HG02798 (cell line): ENCODE measurements around the gene ECI1.

Experiments used
- ATAC-seq: cut with Tn5 transposase; IDR thresholded peaks from one replicate; pipeline ENCODE4 v1.9.1; 2021; ENCODE audit warnings: mild to moderate bottlenecking; ENCODE audit not compliant: unreplicated experiment, poor library complexity

The ECI1 gene

DNA sequence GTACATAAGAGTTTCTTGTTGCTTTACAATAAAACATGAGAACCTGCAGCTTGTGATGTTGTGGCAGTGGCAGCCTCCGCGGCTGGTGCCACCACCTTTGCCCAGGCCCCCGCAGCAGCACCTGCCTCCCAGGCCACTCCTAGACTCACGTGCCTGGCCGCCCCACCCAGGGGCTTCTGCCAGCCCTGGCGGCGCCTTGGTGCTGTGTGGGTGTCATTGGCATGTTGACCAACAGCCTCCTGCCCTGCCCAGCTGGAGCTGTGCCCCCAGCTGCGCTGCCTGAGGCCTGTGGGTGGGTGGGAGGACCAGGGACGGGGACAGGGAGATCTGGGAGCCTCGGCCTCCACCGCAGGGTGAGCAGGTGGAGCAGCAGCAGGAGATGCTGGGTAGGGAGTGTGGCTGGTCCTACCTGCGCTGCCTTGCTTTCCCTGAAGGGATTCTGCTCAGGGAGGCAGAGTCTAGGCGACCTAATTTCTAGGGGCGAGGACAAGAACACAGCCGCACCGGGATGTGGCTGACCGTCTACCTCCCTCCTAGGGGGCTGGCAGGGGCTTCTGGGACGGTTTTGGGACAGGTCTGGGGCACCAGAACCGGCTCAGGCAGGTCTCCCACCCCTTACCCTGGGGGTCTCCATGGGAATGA lies 15.6 kb downstream of the ECI1 start:
- no peak for ATAC-seq

DNA sequence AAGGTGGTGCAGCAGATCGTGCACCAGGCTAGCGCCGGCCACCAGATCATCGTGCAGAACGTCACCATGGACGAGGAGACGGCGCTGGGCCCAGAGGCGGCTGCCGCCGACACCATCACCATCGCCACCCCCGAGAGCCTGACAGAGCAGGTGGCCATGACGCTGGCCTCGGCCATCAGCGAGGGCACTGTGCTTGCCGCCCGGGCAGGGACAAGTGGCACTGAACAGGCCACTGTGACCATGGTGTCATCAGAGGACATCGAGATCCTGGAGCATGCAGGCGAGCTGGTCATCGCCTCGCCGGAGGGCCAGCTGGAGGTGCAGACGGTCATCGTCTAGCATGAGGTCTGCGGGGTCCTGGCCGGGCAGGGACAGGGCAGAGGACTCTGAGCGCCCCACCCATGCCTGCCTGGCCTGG lies 16.1 kb downstream of the ECI1 start:
- no peak for ATAC-seq

GRCh38 chr16:2234813-2235170 lies 16.6 kb downstream of the ECI1 start:
- ATAC-seq: no peak

DNA sequence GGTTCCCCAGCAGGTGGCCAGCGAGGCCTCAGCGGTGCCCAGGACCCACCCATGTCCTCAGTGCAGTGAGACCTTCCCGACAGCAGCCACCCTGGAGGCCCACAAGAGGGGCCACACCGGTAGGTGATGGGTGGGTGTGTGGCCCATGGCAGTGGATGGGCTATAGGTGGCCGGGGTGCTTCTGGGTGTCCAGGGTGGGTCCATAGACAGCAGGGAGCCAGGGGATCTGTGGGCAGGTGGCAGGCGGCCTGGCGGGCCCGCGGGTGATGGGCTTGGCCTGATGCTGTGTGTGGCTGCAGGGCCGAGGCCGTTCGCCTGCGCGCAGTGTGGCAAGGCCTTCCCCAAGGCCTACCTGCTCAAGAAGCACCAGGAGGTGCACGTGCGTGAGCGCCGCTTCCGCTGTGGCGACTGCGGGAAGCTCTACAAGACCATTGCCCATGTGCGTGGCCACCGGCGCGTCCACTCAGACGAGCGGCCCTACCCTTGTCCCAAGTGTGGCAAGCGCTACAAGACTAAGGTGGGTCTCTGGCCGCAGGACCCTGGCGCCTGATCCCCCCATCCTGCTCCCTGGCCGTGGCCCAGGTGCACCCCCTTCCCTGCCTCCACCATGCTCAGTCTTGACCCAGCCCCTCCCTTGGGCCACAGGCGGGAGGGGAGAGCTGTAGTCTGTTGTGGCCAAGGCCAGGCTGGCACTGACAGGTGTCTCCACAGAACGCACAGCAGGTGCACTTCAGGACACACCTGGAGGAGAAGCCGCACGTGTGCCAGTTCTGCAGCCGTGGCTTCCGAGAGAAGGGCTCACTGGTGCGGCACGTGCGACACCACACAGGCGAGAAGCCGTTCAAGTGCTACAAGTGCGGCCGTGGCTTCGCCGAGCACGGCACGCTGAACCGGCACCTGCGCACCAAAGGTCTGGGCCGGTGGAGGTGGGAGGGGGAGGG lies 17.2 kb downstream of the ECI1 start:
- no peak for ATAC-seq

DNA sequence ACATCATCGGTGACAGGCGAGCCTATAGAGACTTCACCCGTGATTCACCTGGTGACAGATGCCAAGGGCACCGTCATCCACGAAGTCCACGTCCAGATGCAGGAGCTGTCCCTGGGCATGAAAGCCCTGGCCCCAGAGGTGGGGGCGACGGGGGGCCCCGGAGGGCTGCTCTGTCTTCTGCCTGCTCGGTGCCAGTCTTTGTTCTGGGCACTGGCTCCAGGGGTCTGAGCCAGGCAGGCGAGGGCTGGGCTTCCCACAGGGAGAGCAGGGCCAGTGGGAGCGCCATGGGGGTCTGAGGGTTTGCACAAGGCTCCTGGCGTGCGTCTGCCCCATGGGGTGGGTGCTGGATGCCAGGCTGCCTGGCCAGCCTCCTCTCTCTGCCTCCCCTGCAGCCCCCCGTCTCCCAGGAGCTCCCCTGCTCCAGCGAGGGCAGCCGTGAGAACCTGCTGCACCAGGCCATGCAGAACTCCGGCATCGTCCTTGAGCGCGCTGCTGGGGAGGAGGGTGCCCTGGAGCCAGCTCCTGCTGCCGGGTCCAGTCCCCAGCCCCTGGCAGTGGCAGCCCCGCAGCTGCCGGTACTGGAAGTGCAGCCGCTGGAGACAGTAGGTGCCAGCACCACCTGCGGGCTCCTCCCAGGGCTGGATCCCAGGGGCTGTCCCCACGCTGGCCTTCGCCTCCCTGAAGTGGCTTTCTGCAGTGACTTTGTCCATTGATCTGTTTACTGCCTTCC lies 18.2 kb downstream of the ECI1 start:
- ATAC-seq: no peak

GRCh38 chr16:2232094-2232990 lies 19.0 kb downstream of the ECI1 start:
- no peak for ATAC-seq

GRCh38 chr16:2231016-2231931 lies 20.1 kb downstream of the ECI1 start:
- ATAC-seq: no peak

GRCh38 chr16:2230376-2230775 lies 21.0 kb downstream of the ECI1 start:
- ATAC-seq: no peak

DNA sequence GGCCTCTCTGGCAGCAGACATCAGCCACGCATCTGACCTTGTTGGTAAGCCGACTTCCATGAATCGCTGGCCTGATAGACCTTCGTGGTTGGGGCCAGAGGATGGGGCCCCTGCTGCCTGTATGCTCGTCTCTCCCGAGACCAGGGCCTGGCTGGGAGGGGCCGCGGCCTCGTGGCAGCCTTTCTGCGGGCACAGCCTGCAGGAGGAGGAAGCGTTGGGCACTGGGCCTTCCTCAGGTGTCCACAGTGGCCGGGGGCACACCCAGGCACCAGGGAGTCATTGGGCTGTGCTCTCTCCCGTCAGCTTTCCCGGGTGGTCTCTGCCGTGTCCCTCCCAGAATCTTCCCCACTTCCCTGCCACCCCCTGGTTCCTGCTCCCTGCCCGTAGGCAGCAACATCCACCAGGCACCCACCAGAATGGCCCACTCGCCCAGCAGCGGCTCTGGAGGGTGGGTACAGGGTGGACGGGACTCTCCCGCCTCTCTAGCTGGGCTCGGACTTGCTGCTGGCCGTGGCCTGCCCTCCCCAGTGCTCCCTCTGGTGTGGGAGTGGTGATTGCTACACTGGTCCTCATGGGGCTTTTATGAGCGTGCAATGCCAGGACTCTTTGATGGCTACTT lies 21.6 kb downstream of the ECI1 start:
- no peak for ATAC-seq

- ATAC-seq: no peak
Observed at GRCh38 chr16:2229091-2229490, 22.3 kb downstream of the ECI1 start.

GRCh38 chr16:2228161-2228824 lies 23.1 kb downstream of the ECI1 start:
- ATAC-seq: no peak

DNA sequence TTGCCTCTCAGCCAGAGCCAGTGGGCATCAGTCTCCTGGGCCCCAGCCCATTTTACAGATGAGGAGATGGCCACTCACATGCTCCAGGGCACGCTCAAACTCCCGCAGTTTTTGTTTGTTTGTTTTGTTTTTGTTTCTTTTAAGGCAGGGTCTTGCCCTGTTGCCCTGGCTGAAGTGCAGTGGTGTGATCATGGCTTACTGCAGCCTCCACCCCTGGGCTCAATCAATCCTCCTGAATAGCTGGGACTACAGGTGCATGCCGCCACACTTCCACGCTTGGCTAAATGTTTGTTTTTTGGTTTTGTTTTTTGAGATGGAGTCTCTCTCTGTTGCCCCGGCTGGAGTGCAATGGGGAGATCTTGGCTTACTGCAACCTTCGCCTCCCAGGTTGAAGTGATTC lies 24.5 kb downstream of the ECI1 start:
- ATAC-seq: no peak

DNA sequence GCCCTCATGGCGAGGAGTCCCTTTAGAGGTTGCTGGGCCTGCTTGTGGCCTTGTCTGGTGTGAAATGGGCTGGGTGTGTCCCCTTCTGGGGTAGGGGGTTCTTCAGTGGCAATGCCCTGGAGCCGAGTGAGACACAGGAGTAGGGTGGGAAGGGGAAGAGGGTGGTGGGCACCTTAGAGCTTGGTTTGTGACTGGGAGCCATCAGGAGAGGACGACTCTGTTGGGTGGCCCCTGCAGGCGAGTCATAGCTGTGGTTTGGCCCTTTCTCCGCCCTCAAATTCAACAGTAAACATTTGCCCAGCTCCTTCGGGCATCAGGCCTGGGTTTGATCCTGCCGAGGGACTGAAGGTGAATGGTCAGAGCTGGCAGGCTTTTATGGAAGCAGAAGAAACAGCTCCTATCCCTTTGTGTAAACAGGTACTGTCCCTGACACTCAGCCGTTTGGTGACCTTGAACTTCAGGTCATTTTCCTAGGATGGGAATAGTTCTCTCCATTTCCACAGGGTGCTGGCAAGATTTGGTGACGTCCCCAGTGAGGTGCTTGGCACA lies 25.1 kb downstream of the ECI1 start:
- no peak for ATAC-seq

DNA sequence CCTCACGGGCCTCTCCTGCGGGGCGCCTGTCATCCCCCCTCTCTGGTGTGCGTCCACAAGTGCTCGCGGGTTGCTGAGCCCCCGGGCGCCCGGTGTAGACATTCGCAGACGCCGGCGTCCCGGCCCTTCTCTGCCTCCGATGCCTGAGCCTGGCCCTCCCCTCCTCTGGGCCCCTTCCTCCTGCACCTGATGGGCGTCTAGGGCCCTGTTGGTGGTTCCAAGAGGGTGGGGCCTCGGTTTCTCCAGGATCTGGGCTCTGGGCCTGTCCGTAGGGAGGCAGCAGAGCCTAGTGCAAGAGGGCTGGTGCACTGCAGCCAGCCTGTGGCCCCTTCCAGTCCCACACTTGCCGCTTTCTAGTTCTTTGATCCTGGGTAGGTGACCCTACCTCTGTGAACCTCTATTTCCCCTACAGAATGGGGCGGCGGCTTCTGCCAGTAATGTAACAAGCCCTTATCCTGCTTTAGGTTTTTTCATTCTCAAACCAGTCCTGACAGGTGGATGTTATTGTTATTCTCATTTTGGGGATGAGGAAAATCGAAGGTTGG lies 27.4 kb downstream of the ECI1 start:
- peak; percentile 20 for ATAC-seq

DNA sequence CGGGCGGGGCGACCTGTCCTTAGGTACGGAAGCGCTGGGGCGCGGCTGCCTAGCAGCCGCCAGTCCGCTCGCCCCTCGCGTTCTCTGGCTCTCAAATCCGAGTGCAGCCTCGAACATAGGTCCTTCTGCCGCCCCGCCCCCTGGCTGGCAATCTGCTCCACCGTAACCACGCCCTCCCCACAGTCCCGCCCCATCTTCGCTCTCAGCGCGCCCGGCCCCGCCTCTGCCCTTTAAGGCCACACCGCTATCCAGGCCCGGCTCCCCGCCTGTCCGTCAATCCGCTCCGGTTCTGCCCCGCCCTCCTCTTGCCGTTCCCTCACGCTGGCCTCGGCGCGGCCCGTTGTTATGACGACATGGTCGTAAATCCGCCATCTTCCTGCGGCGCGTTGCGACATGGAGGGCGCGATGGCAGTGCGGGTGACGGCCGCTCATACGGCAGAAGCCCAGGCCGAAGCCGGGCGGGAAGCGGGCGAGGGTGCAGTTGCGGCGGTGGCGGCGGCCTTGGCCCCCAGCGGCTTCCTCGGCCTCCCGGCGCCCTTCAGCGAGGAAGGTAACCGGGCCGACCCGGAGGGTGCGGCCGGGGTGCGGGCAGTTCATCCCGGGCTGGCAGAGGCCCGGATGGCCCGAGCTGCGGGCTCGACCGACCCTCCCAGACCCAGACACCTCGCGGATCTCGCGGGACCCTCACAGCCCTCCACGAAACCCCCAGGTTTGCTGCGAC lies 28.0 kb downstream of the ECI1 start, which contains the start of gene E4F1:
Gene E4F1 (plus strand): TSS at position 371 of the 721 bp plus-strand sequence. CDS start 23 bp downstream, at position 394.
- ATAC-seq: peak; percentile 97

GRCh38 chr16:2216330-2216729 lies 35.1 kb downstream of the ECI1 start:
- ATAC-seq: no peak

- ATAC-seq: peak; percentile 92
Observed at GRCh38 chr16:2214719-2214968, 36.7 kb downstream of the ECI1 start, which contains the start of gene PGP. PGP (minus strand) TSS chr16:2214840; CDS start chr16:2214777, 63 bp downstream.
